Measurements from ENCODE around the gene CYB5RL.

DNA sequence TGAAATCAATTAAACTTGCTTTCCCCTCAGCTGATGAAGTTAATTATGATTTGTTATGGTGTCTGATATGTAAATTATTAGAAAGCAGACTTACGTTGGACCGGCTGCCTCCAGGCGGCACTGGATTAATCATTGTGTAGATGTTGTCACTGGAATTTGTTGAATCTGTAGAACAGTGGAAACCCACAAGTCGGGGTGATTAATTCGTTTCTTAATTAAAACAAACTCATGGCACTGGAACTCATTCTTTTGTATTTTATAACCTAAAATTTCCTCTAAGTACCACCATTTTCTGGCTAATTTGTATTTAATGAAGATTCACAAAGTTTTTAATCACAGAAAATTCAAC lies 39.2 kb upstream of the CYB5RL start:
- no peak for TF ChIP-seq POLR2A (IDR thresholded peaks at IDR 0.05; ENCODE audit: insufficient read depth in 1 of 2, low read depth in 2 of 2, low read length in 2 of 2)
- TF ChIP-seq, protein P1, sequence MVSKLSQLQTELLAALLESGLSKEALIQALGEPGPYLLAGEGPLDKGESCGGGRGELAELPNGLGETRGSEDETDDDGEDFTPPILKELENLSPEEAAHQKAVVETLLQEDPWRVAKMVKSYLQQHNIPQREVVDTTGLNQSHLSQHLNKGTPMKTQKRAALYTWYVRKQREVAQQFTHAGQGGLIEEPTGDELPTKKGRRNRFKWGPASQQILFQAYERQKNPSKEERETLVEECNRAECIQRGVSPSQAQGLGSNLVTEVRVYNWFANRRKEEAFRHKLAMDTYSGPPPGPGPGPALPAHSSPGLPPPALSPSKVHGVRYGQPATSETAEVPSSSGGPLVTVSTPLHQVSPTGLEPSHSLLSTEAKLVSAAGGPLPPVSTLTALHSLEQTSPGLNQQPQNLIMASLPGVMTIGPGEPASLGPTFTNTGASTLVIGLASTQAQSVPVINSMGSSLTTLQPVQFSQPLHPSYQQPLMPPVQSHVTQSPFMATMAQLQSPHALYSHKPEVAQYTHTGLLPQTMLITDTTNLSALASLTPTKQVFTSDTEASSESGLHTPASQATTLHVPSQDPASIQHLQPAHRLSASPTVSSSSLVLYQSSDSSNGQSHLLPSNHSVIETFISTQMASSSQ (IDR thresholded peaks at IDR 0.05; ENCODE audit: low read depth): no peak
- TF ChIP-seq, protein P1 (CRISPR knock-in tag; IDR thresholded peaks at IDR 0.05; ENCODE audit: borderline replicate concordance): no peak
